Kidney glomerular epithelial cell (primary cell): ENCODE results near the gene LIN7A.
"Not testable (repeated sequence)": the region's sequence is repeated elsewhere in the genome, so short reads cannot be mapped to it uniquely, and the experiment has no call there.

Experiments used
- DNase-seq: peaks from one replicate; lab custom pipeline; 2025; lab: John Stamatoyannopoulos, UW

LIN7A gene

GRCh38 chr12:80807640-80808288 is 130.0 kb downstream of the LIN7A start:
- no peak for DNase-seq

DNA sequence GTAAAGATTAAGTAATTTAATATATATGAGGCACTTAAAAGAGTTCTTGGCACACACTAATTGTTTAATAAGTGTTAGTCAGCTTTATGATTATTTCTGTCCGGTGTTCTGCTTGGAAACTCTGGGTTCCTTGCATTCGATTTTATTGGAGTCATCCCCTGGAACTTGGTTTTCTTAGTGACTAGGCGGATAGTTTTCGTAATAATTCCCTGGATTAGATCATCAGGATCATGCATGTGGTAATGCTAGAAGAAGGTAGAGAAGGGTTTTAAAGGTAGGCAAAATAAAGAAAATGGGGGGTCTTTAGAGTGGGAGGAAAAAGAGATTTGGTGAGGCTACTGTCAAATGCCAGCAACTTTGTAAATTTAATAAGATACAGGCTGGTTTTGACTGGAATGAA is 132.6 kb downstream of the LIN7A start:
- no peak for DNase-seq

DNA sequence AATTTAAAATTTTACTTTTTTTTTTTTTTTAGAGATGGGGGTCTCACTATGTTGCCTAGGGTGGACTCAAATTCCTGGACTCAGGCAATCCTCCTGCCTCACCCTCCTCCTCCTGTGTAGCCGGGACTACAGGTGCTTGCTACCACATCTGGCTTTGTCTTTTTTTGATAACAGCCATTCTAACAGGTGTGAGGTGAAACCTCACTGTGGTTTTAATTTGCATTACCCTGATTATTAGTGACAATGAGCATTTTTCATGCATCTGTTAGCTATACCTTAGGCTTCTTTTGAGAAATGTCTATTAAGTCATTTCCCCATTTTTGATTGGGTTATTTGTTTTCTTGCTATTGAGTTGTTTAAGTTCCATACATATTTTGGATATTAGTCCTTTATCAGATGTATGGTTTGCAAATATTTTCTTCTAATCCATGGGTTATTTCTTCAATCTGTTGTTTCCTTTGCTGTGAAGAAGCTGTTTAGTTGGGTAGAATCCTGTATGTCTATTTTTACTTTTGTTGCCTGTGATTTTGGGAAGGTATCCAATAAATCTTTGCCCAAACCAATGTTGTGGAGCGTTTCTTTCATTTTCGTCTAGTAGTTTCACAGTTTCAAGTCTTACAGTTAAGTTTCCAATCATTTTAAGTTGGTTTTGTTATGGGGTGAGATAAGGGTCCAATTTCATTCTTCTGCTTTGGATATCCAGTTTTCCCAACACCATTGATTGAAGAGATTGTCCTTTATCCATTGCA is 134.9 kb downstream of the LIN7A start:
- DNase-seq = no peak

DNA sequence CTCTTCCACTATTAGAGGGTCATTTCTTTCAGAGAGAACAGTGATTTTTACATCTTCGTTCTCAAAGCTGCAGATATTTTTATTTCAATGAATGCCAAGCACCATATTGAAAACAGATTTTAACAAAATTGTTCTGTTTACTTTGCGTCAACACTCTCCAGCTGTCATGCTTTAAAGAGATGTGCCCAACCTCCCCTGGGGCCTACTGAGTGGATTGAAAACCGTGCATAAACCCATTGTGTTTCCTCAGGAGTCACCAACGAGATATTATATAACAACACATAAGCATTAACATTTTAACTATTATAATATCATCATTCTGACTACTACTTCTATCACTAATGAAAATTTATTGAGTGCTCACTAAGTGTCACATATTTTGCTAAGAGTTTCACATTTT is 139.5 kb downstream of the LIN7A start:
- no peak for DNase-seq

DNA sequence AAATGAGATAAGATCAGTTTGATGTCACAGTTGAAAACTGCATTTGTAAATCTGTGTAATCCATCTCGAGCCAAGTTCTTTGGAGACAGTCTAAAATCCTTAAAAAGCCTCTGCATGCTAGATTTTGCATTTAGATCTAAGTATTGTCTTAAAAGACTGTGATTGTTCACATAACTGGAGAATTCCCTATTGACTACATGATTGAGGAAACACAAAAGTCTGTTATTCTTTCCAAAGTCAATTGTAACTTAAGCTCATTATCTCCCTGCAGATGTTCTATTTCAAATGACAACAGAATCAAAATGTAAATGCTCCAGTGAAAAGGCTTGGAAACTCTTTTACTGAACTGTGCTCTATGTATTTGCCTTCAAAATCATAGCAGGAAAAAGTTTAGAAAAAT is 143.2 kb downstream of the LIN7A start:
- DNase-seq = no peak

DNA sequence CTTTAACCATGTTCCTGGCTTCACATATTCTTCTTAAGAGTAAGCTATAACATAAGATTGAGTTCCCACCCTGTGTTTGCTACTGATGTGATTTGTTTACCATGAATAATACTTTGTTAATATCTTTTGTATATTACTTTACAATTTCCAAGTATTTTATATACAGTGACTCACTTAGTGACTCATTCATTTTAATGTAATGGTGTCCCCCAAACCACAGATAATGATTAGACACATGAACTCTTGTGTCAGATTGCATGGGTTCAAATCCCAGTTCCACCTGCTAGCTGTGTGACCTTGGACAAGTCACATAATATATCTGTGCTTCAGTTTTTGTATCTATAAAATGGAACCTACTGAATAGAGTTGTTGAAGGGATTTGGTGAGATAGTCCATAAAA is 144.9 kb downstream of the LIN7A start:
- DNase-seq = no peak

DNA sequence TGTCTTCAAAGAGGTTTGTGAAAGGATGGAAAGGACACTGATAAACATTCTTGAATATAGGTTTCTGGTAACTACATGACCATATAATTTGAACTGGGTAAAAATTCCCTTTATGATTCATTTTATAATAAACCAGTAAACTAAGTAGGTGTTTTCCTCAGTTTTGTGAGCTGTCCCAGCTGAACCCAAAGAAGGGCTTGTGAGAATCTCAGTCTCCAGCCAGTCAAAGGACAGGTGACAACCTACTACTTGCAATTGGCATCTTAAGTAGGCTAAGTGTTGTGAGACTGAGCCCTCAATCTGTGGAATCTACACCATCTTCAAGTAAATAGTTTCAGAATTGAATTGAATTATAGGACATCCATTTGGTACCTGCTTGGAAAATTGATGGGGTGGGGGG is 145.9 kb downstream of the LIN7A start:
- no peak for DNase-seq

- not testable (repeated sequence) for DNase-seq
These were observed 149.3 kb downstream of the LIN7A start for GRCh38 chr12:80788407-80788806.

GRCh38 chr12:80782963-80783470 is 154.7 kb downstream of the LIN7A start:
- not testable (repeated sequence) for DNase-seq

DNA sequence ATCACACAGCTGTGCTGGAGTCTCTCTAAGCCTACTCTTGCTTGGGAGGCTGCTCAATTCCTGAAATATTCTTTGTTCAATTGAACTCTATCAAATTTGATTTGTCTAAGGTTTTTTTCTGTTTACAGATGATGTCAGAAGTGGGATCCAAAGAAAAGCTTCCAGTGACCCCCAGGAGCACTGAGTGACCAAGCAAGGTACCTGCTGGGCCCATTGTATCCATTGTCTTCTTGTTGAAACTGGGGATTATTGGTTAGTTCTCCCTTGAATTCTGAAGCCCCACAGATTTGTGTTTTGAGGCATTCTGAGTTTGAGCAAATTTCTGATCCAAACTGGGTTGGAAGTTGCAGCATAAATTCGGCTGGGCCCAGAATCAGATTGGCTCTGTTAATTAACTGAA is 156.4 kb downstream of the LIN7A start:
- no peak for DNase-seq

DNA sequence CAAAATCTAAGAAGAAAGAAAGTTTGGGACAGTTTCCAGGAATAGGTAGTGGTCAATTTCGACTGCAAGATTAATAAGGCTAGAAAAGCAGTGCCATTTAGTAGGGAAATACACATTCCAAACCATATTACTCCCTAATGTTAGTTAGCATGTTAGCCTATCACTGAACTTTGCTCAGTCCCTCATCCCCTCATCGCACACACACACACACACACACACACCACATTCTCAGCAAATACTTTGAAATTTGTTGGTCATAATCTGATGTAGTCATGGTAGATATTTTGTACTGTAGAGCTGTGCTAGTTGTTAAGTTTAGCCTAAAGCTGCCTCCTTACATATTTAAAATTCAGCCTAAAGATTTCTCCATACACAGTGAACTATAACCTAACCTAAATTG is 157.0 kb downstream of the LIN7A start:
- DNase-seq = no peak

GRCh38 chr12:80778005-80778541 is 159.7 kb downstream of the LIN7A start:
- DNase-seq = peak; percentile 88

- peak; percentile 42 for DNase-seq
These were observed 160.1 kb downstream of the LIN7A start for GRCh38 chr12:80777587-80777986.

DNA sequence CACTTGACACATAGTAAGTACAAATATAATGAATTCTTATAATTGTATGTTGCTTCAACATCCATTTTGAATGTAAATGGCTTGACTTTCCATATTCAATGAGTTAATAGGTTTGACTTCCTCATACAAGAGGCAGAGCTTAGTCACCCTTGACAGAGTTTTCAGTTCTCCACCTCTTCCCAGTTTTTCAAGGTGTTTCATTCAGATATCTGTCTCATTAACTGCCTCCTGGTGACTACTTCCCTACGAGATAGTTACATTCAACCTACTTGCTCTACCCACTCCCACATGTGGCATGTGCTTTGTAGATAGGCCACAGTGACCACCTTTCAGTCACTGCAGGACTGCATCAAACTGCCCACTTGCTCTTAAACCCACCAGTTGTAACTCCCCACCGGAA is 161.0 kb downstream of the LIN7A start:
- no peak for DNase-seq

DNA sequence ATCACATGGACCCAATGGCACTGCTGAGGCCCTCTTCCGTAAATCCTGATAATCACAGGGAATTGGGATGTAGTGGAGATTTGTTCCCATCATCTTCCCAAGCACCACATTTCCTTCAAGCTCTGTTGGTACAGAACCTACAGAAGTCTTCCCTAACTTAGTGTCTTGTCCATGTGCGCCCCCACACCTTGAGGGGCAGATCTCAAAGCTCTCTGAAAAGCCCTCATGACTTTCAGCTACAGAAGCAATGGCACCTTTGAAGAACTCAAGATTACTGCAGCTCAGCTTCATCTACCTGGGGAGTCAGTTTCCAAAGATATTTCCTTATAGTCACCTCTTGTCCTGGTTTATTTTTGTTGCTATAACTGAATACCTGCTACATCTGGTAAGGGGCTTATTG is 166.8 kb downstream of the LIN7A start:
- no peak for DNase-seq

DNA sequence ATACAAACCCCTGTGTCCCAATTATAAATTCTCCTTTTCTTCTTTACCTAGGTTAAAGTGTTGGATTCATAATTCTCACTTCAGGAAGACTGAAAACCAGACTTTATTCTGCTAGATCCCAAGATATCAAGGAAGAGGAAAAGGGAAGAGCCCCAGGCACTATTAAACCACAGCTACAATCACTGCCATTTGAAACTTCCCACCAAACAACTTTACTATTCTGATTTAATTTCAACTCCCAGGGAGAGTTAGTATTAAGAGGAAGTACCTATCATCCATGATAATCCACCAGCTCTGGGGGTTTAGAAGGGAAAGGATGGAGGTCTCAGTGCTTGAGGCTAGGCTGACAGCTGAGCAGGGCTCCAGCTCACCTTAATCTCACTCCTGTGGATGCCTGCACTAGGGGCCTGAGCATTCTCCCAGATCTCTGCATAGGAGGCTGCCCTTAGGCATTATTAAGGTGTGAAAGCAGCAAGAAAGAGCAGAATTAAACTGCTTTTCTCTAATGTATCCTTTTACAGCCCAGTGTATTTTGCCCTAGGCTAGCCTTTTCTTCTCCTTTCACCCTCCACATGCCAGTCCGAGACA is 168.1 kb downstream of the LIN7A start:
- DNase-seq = no peak

- DNase-seq = no peak
These were observed 170.8 kb downstream of the LIN7A start for GRCh38 chr12:80766897-80767296.

DNA sequence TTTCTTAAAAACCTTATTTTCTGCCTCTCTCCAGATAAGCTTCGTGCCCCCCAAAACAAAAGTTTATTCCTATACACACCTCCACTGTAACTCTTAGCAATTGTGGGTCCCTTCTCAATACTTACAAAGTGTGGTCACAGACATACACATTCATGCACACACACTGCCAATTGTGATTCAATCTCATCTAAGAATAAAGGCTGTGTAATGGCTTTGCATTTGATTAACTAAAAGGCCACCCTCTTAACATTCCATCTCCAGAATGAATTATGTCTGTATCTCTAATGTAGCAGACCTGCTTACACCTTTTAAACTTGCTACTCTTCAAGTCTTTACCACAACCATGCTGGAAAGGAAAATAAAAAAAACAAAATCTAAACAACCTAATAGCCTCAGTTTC is 171.5 kb downstream of the LIN7A start:
- no peak for DNase-seq

DNA sequence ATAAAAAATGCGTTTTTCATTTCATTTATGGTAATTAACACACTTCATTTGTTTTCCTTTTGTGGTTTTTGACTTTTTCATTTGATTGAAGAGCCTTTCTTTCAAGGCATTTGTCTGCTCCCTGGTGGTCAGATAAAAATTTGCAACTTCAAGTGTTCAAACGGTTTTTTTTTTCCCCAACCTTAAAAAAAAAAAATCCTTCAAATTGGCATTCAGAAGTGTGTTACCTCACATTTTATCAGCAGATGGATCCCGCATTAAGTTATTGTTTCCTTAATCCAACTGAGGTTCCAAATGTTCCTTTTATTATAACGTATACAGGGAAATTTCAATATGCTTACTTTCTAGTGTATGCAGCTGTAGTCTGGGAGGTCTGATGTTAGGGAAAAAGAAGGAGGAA is 173.9 kb downstream of the LIN7A start:
- DNase-seq = peak; percentile 52

- DNase-seq = no peak
These were observed 175.9 kb downstream of the LIN7A start for GRCh38 chr12:80761838-80762237.

- no peak for DNase-seq
These were observed 180.9 kb downstream of the LIN7A start for GRCh38 chr12:80756875-80757274.

DNA sequence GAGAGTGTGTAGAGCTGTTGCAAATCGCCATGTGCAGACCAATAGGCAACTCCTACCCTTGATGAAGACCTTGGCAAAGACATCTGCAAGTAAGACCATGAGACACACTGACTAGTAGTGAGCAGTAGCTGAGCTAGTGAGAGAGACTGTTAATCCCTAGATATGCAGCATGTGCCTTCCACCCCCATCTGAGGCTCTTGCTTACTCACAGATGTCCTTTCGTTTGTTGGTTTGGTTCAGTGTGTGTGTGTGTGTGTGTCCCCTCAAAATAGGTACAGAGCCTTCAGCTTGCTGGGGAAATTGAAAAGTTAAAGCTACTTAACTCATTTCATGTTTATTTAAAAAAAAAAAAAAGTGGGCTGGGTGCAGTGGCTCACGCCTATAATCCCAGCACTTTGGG is 183.5 kb downstream of the LIN7A start:
- DNase-seq = no peak

DNA sequence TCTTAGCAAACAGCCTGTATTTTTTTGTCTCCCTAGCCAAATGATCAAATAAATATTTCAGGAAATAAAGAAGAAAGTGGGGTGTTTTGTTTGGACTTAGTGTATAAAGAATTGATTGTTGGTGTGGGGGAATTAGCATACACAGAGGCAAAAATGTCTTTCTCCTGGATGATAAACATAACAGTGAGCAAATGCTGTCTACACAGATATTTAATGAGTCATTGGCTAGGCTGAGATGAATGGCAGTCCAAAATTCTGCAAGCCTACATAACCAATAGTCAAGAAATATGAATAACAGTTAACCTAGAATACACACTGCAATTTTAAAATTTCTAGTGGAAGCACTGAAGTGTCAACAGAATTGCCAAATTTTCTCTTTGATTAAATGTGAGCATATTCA is 185.3 kb downstream of the LIN7A start:
- no peak for DNase-seq
